KMS-11 (cell line): ENCODE results near the gene NDOR1.

Experiments used
- H2AFZ ChIP-seq: fragments of 200-600 bp; sonication (generic); 2 replicates; pipeline ENCODE4 v1.6.1; 2016; ENCODE audit warnings: antibody characterized with exemption, mixed run types, low read depth
- H3K27ac ChIP-seq: fragments of 200-600 bp; sonication (generic); 2 replicates; pipeline ENCODE4 v1.6.1; 2016; ENCODE audit warnings: mild to moderate bottlenecking, mixed run types
- H3K27me3 ChIP-seq: fragments of 200-600 bp; sonication (generic); 2 replicates; pipeline ENCODE4 v1.6.1; 2017; ENCODE audit warnings: mild to moderate bottlenecking, low read depth, mixed run types, moderate library complexity; ENCODE audit not compliant: insufficient read depth
- H3K36me3 ChIP-seq: fragments of 200-600 bp; sonication (generic); 2 replicates; pipeline ENCODE4 v1.6.1; 2017; ENCODE audit warnings: mild to moderate bottlenecking, mixed run types; ENCODE audit not compliant: insufficient read depth
- H3K4me1 ChIP-seq: fragments of 200-600 bp; sonication (generic); 2 replicates; pipeline ENCODE4 v1.6.1; 2016; ENCODE audit warnings: mild to moderate bottlenecking, low read depth, mixed run types; ENCODE audit not compliant: poor library complexity, severe bottlenecking
- H3K4me2 ChIP-seq: fragments of 200-600 bp; sonication (generic); 2 replicates; pipeline ENCODE4 v1.7.0; 2016; ENCODE audit warnings: mild to moderate bottlenecking, mixed run types
- H3K4me3 ChIP-seq: fragments of 200-600 bp; sonication (generic); IDR thresholded peaks from 2 replicates; pipeline ENCODE4 v1.6.1; 2017; ENCODE audit warnings: low read depth, low read length, mixed read lengths; ENCODE audit not compliant: insufficient read depth
- H3K79me2 ChIP-seq: fragments of 200-600 bp; sonication (generic); 2 replicates; pipeline ENCODE4 v1.6.1; 2016; ENCODE audit warnings: low read depth, mixed run types; ENCODE audit not compliant: insufficient read depth
- H3K9ac ChIP-seq: fragments of 200-600 bp; sonication (generic); 2 replicates; pipeline ENCODE4 v1.6.1; 2016; ENCODE audit warnings: mild to moderate bottlenecking, mixed run types
- H4K20me1 ChIP-seq: fragments of 200-600 bp; sonication (generic); 2 replicates; pipeline ENCODE4 v1.6.1; 2016; ENCODE audit warnings: mild to moderate bottlenecking, mixed run types; ENCODE audit not compliant: insufficient read depth
- CTCF ChIP-seq: fragments of 200-600 bp; sonication (generic); conservative IDR thresholded peaks from 2 replicates; pipeline ENCODE4 v1.6.1; 2017; ENCODE audit warnings: low read depth, mild to moderate bottlenecking, antibody characterized with exemption, low read length, moderate library complexity, mixed read lengths

NDOR1 gene

GRCh38 chr9:137227054-137227852 lies 21.8 kb downstream of the NDOR1 start, which contains the start of gene RNF224:
TSS of gene RNF224 (plus strand) at chr9:137227502. CDS start at chr9:137228336, 834 bp downstream.
- Histone ChIP-seq H4K20me1 (no peaks in the 10 kb centered on the region), H3K9ac (no peak within 1 kb of the TSS), H3K36me3 (no peaks in the 10 kb centered on the region), H3K4me3 (no peak within 1 kb of the TSS), H3K4me1 (peaks cover 10% of the 10 kb centered on the region), H3K79me2 (no peaks in the 10 kb centered on the region), H3K4me2 (no peak within 1 kb of the TSS), H3K27me3 (peaks cover 33% of the 10 kb centered on the region), H3K27ac (no peak within 1 kb of the TSS), H2AFZ (no peak within 1 kb of the TSS; the same call in 1 of the 2 replicates)
- TF ChIP-seq CTCF, result peak; percentile 95

- Histone ChIP-seq H2AFZ (no peak overlapping the region), H3K27ac (no peak overlapping the region), H3K4me3 (no peak overlapping the region), H3K79me2 (no peaks in the 10 kb centered on the region), H3K27me3 (peaks cover 38% of the 10 kb centered on the region), H3K4me2 (no peak overlapping the region), H3K9ac (no peak overlapping the region), H4K20me1 (no peaks in the 10 kb centered on the region), H3K36me3 (no peaks in the 10 kb centered on the region), H3K4me1 (peaks cover 7% of the 10 kb centered on the region)
- TF ChIP-seq CTCF, result no peak
Measured at GRCh38 chr9:137227853-137228505, 22.5 kb downstream of the NDOR1 start.

GRCh38 chr9:137228506-137228967 lies 23.0 kb downstream of the NDOR1 start:
- H3K79me2 ChIP-seq, result no peaks in the 10 kb centered on the region
- H3K4me1 ChIP-seq, result peaks cover 6% of the 10 kb centered on the region
- TF ChIP-seq CTCF, result no peak
- H4K20me1 ChIP-seq, result no peaks in the 10 kb centered on the region
- H3K4me3 ChIP-seq, result no peak overlapping the region
- peaks cover 42% of the 10 kb centered on the region for H3K27me3 ChIP-seq
- no peaks in the 10 kb centered on the region for H3K36me3 ChIP-seq
- H2AFZ ChIP-seq, result no peak overlapping the region
- H3K27ac ChIP-seq, result no peak overlapping the region
- no peak overlapping the region for H3K9ac ChIP-seq
- no peak overlapping the region for H3K4me2 ChIP-seq

- H3K4me3 ChIP-seq, result no peak overlapping the region
- peaks cover 44% of the 10 kb centered on the region for H3K27me3 ChIP-seq
- H3K27ac ChIP-seq, result no peak overlapping the region
- H3K9ac ChIP-seq, result no peak overlapping the region
- H3K36me3 ChIP-seq, result no peaks in the 10 kb centered on the region
- H3K4me1 ChIP-seq, result peaks cover under 1% of the 10 kb centered on the region
- no peak overlapping the region for H2AFZ ChIP-seq
- TF ChIP-seq CTCF, result no peak
- no peaks in the 10 kb centered on the region for H3K79me2 ChIP-seq
- no peak overlapping the region for H3K4me2 ChIP-seq
- H4K20me1 ChIP-seq, result no peaks in the 10 kb centered on the region
Measured at GRCh38 chr9:137228968-137229896, 23.7 kb downstream of the NDOR1 start.
